ENCODE data around the gene APLN.

The APLN gene

DNA sequence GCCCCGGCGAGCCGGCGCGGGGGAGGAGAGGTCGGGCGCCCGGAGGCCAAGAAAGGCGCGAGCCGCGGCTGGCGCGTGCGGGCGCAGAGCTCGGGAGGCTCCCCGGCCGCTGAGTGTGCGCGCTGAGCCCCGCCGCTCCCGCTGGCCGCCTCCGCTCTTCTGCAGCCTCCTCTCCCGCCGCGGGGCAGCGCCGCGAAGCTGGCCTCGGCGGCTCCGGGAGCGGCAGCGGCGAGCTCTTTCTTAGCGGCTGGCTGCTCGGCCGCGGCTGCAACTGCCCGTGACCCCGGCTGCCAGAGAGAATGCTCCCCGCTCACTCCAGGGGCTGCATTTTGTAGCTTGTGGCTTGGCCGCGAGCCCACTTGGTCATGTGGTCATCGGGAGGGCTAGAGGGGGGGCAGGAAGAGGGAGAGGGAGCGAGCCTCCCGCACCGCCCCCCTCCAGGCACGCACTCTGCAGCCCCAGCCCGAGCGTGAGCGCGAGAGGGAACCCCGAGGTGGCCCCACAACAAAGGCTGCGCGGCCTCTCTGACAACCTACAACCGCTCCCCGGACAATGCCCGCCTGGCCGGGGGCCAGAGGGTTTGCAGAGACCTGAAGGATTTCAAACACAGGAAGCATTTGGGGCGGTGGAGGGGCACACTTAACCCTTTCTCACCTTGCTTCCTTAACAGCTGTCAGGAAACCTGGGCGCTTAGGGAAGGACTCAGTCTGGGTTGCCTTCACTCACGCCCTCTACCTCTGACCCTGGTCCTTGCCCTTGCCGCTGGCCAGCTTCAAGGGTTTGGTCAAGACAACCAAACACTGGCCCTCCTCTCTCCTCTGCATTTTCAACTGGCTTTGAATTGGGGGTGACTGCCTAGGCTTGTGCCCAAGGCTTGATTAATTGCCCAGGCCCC is at the start of gene APLN:
Gene APLN, minus strand, starts transcription at position 305 of the 895 bp plus-strand sequence. CDS start 326 bp downstream, outside the sequence.
- DNase-seq (ENCODE audit: low spot score), result peak; percentile 37

- no peak for DNase-seq (ENCODE audit: low spot score)
Measured at GRCh38 chrX:129704491-129704890, 49.7 kb upstream of the APLN start.

- DNase-seq (ENCODE audit: low spot score), result no peak
Measured at GRCh38 chrX:129701624-129702069, 46.9 kb upstream of the APLN start.

DNA sequence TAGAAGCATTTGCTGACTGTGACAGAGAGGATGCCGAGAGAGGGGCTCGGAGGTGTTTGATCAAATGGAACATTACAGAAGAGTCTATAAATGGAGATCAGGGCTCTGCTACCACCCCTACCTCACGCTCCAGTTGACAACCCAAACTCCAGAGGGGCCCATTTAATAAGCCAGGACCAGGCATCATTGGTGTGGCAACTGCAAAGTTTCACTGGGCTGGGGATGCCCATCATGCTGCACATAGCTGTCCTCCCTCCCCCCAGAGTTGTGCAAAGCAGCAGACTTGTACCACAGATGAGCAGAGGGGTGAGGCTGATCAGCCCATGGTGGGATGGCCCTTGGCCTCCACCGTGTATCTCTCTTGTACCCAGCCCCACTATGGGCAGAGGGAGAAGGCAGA is 45.8 kb upstream of the APLN start:
- DNase-seq (ENCODE audit: low spot score), result no peak

DNA sequence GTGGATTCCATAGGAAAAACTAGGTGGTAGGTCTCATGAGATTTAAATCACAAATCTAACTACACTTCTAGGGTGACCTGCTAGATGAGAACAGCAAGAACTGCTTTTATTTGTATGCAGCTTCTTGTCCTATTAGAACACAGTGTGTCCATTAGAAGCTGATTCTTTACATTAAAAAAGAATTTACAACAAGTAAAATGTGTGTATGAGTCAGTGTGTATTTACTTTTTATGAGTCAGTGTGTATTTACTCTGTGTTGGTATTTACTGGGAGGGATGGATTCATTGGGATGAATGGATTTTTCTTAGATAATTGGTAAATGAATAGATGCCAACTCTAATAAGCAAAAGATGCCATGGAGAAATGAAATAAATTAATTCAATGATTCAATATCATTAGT is 43.4 kb upstream of the APLN start:
- DNase-seq (ENCODE audit: low spot score), result no peak

DNA sequence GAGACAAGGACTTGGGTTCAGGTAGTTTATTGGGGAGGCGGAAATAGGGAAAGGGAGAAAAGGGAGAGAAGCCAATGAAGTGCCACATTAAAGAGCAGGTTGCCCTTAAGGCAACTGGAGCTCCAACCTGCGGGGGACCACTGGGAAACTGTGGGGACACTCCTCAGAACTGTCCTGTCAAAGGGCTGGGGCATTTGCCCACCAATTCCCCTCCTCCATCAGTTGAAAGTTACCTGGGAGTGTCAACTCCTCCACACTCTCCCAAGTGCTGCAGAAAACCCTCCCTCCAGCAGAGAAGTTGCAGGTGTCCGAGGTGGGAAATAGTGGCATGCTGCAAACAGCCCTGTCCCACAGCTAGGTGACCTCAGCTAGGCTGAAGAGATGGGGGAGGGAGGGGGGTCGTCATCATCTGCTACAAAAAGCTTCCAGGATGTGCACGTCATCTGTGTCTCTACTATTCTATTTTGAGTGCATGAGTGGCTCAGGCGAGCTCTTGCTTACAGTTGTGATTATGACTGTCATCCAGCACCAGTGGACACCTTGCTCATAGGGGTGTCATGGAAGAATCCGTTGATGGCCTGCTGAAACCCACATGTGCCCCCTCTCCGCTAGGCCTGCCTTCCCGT is 42.6 kb upstream of the APLN start:
- DNase-seq (ENCODE audit: low spot score), result no peak

- DNase-seq (ENCODE audit: low spot score), result no peak
Measured at GRCh38 chrX:129696463-129697155, 41.9 kb upstream of the APLN start.

DNA sequence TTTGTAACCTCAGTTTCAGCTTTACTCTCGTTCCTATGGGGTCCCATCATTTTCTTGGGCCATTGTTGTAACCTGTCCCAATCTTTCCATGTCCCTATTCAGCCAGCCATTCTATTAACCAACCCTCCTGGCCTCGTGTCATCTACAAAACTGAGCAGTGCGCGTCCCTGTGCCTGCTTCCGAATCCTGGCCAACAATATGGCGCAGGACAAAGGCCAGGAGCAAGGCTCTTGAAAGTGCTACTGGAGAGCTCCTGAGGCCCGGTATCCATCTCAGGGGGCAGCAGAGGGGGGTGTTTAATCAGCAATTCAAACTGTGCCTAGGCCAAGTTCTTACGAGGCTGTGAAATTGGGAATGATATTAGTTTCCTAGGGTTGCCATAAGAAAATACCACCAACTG is 41.2 kb upstream of the APLN start:
- no peak for DNase-seq (ENCODE audit: low spot score)

GRCh38 chrX:129695535-129695934 is 40.8 kb upstream of the APLN start:
- no peak for DNase-seq (ENCODE audit: low spot score)

GRCh38 chrX:129694805-129695204 is 40.0 kb upstream of the APLN start:
- no peak for DNase-seq (ENCODE audit: low spot score)

DNA sequence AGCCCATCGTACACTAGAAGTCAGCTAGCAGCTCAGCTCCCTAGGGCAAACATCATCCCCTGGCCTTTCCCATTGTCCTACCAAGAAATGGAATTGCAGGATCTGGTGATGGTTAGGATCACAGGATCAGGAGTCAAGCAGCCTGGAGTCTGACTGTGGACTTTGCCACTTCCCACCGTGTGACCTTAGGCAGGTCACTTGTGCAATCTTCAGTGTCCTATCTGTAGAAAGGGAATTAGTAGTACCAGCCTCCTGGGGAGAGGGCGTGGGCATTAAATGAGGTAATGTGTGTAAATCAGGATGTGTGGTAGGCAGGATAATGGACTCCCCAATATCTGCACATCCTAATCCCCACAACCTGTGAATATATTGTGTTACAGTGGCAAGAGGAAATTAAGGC is 38.6 kb upstream of the APLN start:
- no peak for DNase-seq (ENCODE audit: low spot score)

DNA sequence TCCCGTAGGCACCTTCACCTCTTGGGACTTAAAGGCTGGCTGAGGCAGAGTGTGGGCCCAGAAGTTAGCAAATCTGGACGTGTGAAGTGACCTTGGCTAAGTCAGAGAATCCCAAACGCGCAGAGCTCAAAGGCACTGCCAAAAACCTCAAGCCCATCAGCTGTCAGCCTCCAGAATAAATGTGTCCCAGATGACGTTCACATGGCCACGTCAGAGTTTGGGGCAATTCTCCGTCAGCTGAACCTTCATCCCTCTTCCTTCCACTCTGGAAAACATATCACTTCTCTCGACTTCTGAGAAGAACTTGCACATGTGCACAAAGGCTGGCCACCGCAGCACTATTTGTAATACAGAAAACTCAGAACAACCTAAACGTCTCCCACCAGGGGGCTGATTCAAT is 35.7 kb upstream of the APLN start:
- no peak for DNase-seq (ENCODE audit: low spot score)

DNA sequence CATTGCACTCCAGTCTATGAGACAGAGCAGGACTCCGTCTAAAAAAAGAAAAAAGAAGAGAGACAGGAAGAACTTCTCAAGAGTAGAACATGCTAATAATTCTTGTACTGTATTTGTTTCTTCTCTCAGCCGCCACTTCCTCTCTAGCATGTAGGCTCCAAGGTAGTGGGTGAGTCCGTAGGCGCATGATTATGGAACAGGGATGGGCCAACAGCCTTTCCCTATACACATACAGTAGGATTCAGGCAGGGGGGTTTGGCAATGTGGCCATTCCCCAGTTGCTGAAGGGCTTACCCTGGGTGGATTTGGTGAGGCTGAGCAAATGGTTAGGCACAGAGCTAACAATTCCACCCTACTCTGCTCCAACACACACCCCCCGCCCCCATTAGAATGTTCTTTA is 35.0 kb upstream of the APLN start:
- DNase-seq (ENCODE audit: low spot score), result no peak

- no peak for DNase-seq (ENCODE audit: low spot score)
Measured at GRCh38 chrX:129688097-129688496, 33.3 kb upstream of the APLN start.

- no peak for DNase-seq (ENCODE audit: low spot score)
Measured at GRCh38 chrX:129686422-129686948, 31.7 kb upstream of the APLN start.

GRCh38 chrX:129682979-129683378 is 28.2 kb upstream of the APLN start:
- DNase-seq (ENCODE audit: low spot score), result no peak

GRCh38 chrX:129679901-129680300 is 25.1 kb upstream of the APLN start:
- peak; percentile 77 for DNase-seq (ENCODE audit: low spot score)

DNA sequence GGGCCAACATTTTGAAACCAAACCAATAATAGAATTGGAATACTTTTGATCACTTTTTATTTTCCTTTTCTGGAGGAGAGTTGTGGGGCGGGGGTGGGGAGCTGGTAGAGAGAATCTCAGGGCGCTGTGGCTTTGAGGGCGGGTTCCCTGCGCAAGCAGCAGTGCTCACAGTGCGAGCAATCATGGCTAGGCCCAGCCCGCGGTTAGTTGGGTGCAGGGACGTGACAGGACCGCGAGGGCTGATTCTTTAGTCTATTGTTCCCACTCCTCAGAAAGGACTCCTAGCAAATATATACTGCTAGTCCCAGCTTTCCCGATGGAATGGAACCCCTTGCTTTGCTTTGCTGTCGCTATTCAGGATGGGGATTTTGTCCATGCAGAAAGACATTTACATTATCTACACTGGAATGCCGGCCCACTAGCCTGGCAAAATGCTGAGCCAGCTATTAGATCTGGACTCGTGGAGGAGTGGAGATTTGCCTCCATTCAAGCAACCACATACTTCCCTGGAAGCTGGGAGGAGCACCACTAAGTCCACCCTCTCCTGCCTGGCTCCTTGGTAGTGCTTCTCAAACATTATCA is 23.9 kb upstream of the APLN start:
- DNase-seq (ENCODE audit: low spot score), result no peak

DNA sequence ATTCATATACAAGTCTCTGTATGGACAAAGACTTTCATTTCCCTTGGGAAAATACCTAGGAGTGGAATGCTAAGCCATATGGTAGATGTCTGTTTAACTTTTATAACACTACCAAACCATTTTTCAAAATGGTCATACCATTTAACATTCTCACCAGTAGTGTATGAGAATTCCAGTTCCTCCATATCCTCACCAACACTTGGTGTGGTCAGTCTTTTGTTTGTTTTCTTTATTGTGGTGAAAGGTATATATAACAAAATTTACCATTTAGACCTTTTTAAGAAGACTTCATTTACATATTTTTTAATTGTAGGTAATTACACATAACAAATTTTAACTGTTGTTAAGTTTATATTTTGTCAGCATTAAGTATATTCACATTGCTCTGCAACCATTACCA is 12.7 kb upstream of the APLN start:
- no peak for DNase-seq (ENCODE audit: low spot score)

DNA sequence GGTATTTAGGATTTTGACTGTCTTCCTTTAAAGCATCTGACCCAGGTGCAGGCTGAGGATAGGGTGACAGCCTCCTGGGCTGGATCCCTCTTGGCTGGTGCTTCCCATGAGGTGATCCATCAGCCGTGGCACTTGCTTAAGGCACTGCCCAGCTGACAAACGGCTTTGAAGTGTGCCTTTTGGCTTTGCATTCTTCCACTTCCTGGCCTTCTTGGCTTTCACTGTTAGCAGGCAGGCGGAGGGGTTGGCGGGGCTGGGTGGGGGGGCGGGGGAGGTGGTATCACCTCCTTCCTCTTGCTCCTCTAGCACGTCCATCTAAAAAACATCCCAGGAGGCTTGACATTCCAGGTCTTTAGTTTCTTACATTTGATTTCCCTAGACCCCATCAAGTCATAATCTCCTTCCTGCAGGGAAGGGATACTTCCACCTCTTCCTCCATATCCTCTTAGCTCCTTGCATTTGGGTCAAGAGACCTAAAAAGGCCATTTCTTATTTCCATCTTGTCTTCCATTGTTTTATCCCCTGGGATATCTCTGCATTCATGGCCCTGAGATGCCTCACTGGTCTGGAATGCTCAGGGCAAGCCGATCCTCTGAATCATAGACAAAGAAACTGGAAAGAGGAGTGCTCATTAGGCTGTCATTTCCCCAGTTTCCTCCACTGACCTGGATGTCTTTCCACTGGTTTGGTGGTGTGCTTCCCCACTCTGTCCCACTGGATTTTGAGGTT is 11.3 kb upstream of the APLN start:
- peak; percentile 91 for DNase-seq (ENCODE audit: low spot score)

GRCh38 chrX:129663171-129663570 is 8.4 kb upstream of the APLN start:
- DNase-seq (ENCODE audit: low spot score), result no peak

GRCh38 chrX:129661369-129661768 is 6.6 kb upstream of the APLN start:
- DNase-seq (ENCODE audit: low spot score), result no peak
